Keratinocyte (primary cell): ENCODE results near the gene SOD1. TPM values are rescaled to one million over a fixed set of nuclear protein-coding genes. Genes with fewer than 3 reads are reported as not detected.

Experiments
- DNase-seq: peaks from one replicate; pipeline ENCODE4 v3.0.0-alpha.2; 2011; ENCODE audit warnings: low read depth, missing footprints, low spot score
- FAIRE-seq: peaks from 2 replicates; lab custom pipeline; 2011; peaks lifted over from hg19 to GRCh38; lab: Jason Lieb, UNC
- H2AFZ ChIP-seq: 2 replicates; pipeline ENCODE4 v1.6.0; 2012; ENCODE audit warnings: low read length, control low read depth, inconsistent platforms; ENCODE audit not compliant: control insufficient read depth
- H3K27ac ChIP-seq: 2 replicates; pipeline ENCODE4 v1.5.1; 2011; ENCODE audit warnings: low read length; ENCODE audit not compliant: control insufficient read depth, insufficient read depth
- H3K27me3 ChIP-seq: 3 replicates; pipeline ENCODE4 v1.6.0; 2011; ENCODE audit warnings: low read length; ENCODE audit not compliant: control insufficient read depth, insufficient read depth; ENCODE audit errors: extremely low read depth
- H3K36me3 ChIP-seq, 2 experiments: 2 replicates in 1 of 2; 3 replicates in 1 of 2; pipeline ENCODE4 v1.5.1; 2011; ENCODE audit warnings: low read length in 2 of 2, mild to moderate bottlenecking in 1 of 2; ENCODE audit not compliant: control insufficient read depth in 2 of 2, insufficient read depth in 2 of 2; ENCODE audit errors: extremely low read depth in 1 of 2
- H3K4me1 ChIP-seq: 3 replicates; pipeline ENCODE4 v1.5.1; 2011; ENCODE audit warnings: low read length; ENCODE audit not compliant: control insufficient read depth, insufficient read depth; ENCODE audit errors: extremely low read depth
- H3K4me2 ChIP-seq: 3 replicates; pipeline ENCODE4 v1.6.0; 2011; ENCODE audit warnings: low read depth, low read length; ENCODE audit not compliant: control insufficient read depth, insufficient read depth; ENCODE audit errors: extremely low read depth
- H3K4me3 ChIP-seq, 3 experiments: fragments of 200-600 bp in 1 of 3; sonication (generic) in 1 of 3; 2 replicates in 2 of 3; 3 replicates in 1 of 3; pipeline ENCODE4 v1.5.1; 2011 to 2016; ENCODE audit warnings: low read length in 3 of 3, mild to moderate bottlenecking in 3 of 3, control low read depth in 2 of 3, inconsistent platforms in 1 of 3, low read depth in 1 of 3, mixed read lengths in 1 of 3, mixed run types in 1 of 3, moderate library complexity in 1 of 3; ENCODE audit not compliant: control insufficient read depth in 2 of 3, insufficient read depth in 2 of 3; ENCODE audit errors: extremely low read depth in 1 of 3
- H3K79me2 ChIP-seq: 2 replicates; pipeline ENCODE4 v1.6.0; 2012; ENCODE audit warnings: low read length; ENCODE audit not compliant: control insufficient read depth, insufficient read depth
- H3K9ac ChIP-seq: 3 replicates; pipeline ENCODE4 v1.6.0; 2011; ENCODE audit warnings: low read length; ENCODE audit not compliant: control insufficient read depth, insufficient read depth; ENCODE audit errors: extremely low read depth
- H3K9me1 ChIP-seq: 3 replicates; pipeline ENCODE4 v1.6.0; 2011; ENCODE audit warnings: low read length; ENCODE audit not compliant: control insufficient read depth, insufficient read depth; ENCODE audit errors: extremely low read depth
- H3K9me3 ChIP-seq: 2 replicates; pipeline ENCODE4 v1.5.1; 2012; ENCODE audit warnings: low read depth, low read length; ENCODE audit not compliant: control insufficient read depth
- H4K20me1 ChIP-seq: 3 replicates; pipeline ENCODE4 v1.6.0; 2011; ENCODE audit warnings: low read length; ENCODE audit not compliant: control insufficient read depth, insufficient read depth; ENCODE audit errors: extremely low read depth
- EZH2 ChIP-seq: IDR thresholded peaks from one replicate; pipeline ENCODE4 v1.6.1; 2012; ENCODE audit warnings: inconsistent platforms, mild to moderate bottlenecking, low read length, moderate library complexity
- dilution Hi-C: fragments of 300-500 bp; cut with MboI; formaldehyde crosslinking; loops from one replicate; pipeline ENCODE4 v1.7.0; 2020; ENCODE audit warnings: low sequenced_read_pairs; ENCODE audit not compliant: extremely low pct_ligation_motif_present
- polyA plus RNA-seq, 5 experiments: library from polyadenylated mRNA; depleted of rRNA in 3 of 5; stranded (reverse) in 3 of 5; stranded (forward) in 1 of 5; unstranded in 1 of 5; fragments of >200 nt; gene quantifications; 1 replicate in 1 of 5; 2 replicates in 3 of 5; 3 replicates in 1 of 5; pipeline versions ENCODE4 v1.2.1 to v1.2.3, GENCODE V29; 2011 to 2012; ENCODE audit warnings: missing spikeins in 2 of 5, low read depth in 1 of 5, low replicate concordance in 1 of 5
- TF ChIP-seq, protein P1 (sequence below), 3 experiments: IDR thresholded peaks in 1 of 3; conservative IDR thresholded peaks in 1 of 3; optimal IDR thresholded peaks in 1 of 3; 2 replicates in 2 of 3; 3 replicates in 1 of 3; pipeline versions ENCODE3 to v1.5.1; 2011; ENCODE audit warnings: low read length in 3 of 3, mild to moderate bottlenecking in 3 of 3, moderate library complexity in 2 of 3, control low read depth in 1 of 3, inconsistent platforms in 1 of 3; ENCODE audit not compliant: insufficient read depth in 2 of 3; ENCODE audit errors: extremely low read depth in 1 of 3

SOD1 gene
- polyA plus RNA-seq, 1 donor (not counting 4 experiments of a cell fraction or from before 2014, with no cell fraction given): 426 TPM

DNA sequence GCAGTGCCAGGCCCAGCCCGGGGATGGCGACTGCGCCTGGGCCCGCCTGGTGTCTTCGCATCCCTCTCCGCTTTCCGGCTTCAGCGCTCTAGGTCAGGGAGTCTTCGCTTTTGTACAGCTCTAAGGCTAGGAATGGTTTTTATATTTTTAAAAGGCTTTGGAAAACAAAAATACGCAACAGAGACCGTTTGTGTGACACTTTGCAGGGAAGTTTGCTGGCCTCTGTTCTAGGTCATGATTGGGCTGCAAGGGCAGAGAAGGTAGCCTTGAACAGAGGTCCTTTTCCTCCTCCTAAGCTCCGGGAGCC is 719 bp downstream of the SOD1 start:
- Histone ChIP-seq H3K79me2 (peaks cover 41% of the 10 kb centered on the region), H4K20me1 (no peaks in the 10 kb centered on the region), H3K9me3 (no peaks in the 10 kb centered on the region), H3K4me2 (peak overlapping the region; percentile 81), H3K27me3 (no peaks in the 10 kb centered on the region), H3K4me1 (peaks cover 13% of the 10 kb centered on the region), H3K9me1 (no peaks in the 10 kb centered on the region), H2AFZ (peak overlapping the region; percentile 50), H3K27ac (peak overlapping the region; percentile 87), H3K4me3 (peak overlapping the region; percentile 85 to 91 (median 85)), H3K9ac (peak overlapping the region; percentile 92), H3K36me3 (peaks cover 5 to 6% of the 10 kb centered on the region in 2 experiments)
- dilution Hi-C loops: no loop called here
- FAIRE-seq (no peak), DNase-seq (no peak)
- no peak for TF ChIP-seq EZH2
- TF ChIP-seq, protein P1, sequence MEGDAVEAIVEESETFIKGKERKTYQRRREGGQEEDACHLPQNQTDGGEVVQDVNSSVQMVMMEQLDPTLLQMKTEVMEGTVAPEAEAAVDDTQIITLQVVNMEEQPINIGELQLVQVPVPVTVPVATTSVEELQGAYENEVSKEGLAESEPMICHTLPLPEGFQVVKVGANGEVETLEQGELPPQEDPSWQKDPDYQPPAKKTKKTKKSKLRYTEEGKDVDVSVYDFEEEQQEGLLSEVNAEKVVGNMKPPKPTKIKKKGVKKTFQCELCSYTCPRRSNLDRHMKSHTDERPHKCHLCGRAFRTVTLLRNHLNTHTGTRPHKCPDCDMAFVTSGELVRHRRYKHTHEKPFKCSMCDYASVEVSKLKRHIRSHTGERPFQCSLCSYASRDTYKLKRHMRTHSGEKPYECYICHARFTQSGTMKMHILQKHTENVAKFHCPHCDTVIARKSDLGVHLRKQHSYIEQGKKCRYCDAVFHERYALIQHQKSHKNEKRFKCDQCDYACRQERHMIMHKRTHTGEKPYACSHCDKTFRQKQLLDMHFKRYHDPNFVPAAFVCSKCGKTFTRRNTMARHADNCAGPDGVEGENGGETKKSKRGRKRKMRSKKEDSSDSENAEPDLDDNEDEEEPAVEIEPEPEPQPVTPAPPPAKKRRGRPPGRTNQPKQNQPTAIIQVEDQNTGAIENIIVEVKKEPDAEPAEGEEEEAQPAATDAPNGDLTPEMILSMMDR (optimal IDR thresholded peaks at IDR 0.05 in 1 of 3, IDR thresholded peaks at IDR 0.05 in 1 of 3, conservative IDR thresholded peaks at IDR 0.05 in 1 of 3; ENCODE audit: extremely low read depth in 1 of 3, insufficient read depth in 2 of 3, low read length in 3 of 3): no peak

DNA sequence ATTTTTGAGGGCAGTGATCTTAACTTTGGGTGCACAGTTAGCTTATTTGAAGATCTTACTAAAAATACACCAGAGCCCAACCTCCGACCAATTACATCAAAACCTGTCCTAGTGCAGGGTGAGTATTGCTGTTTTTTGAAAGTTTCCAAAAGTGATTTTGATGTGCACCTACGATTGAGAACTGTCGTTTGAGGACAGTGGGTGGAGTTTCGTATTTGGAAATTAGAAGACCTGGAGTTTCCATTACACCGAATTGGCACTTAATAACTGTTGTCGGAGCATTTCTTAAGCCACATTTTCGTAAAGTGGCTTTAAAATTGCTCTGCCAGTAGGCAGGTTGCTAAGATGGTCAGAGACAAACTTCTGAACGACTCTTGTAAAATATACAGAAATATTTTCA is 1.1 kb downstream of the SOD1 start:
- no peaks in the 10 kb centered on the region for H3K9me3 ChIP-seq
- DNase-seq (no peak), FAIRE-seq (no peak)
- no peak overlapping the region for H2AFZ ChIP-seq
- peak overlapping the region; percentile 87 for H3K27ac ChIP-seq
- H3K4me2 ChIP-seq: peak overlapping the region; percentile 81
- no peaks in the 10 kb centered on the region for H4K20me1 ChIP-seq
- peak overlapping the region; percentile 92 for H3K9ac ChIP-seq
- H3K9me1 ChIP-seq: no peaks in the 10 kb centered on the region
- peaks cover 45% of the 10 kb centered on the region for H3K79me2 ChIP-seq
- TF ChIP-seq, protein P1 (optimal IDR thresholded peaks at IDR 0.05 in 1 of 3, IDR thresholded peaks at IDR 0.05 in 1 of 3, conservative IDR thresholded peaks at IDR 0.05 in 1 of 3; ENCODE audit: extremely low read depth in 1 of 3, insufficient read depth in 2 of 3, low read length in 3 of 3): no peak
- no peak for TF ChIP-seq EZH2
- peaks cover 13% of the 10 kb centered on the region for H3K4me1 ChIP-seq
- H3K36me3 ChIP-seq: peaks cover 7 to 8% of the 10 kb centered on the region in 2 experiments
- dilution Hi-C loops: no loop called here
- H3K4me3 ChIP-seq: peak overlapping the region; percentile 85 to 91 (median 85)
- H3K27me3 ChIP-seq: no peaks in the 10 kb centered on the region
